CD4-positive, CD25-positive, alpha-beta regulatory T cell (primary cell): ENCODE measurements around the gene APP. TPM values are rescaled to one million over a fixed set of nuclear protein-coding genes. Genes with fewer than 3 reads are reported as not detected.

Source experiments
- ATAC-seq, 2 donors: fragments of 150-1000 bp; cut with Tn5 transposase; one replicate each; pipeline ENCODE4 v1.10.0; 2021; ENCODE audit warnings: low read depth in 2 of 2, moderate number of reproducible peaks in 2 of 2, moderate library complexity in 1 of 2
- DNase-seq, 3 donors: peaks; one replicate each; pipeline versions ENCODE4 v3.0.0 to v3.0.0-alpha.2; 2012 to 2022; ENCODE audit warnings: mixed read lengths in 1 of 3
- H3K27ac ChIP-seq: one replicate; pipeline ENCODE4 v1.7.0; 2013; ENCODE audit warnings: mild to moderate bottlenecking, low read length; ENCODE audit not compliant: insufficient read depth, poor library complexity, severe bottlenecking
- H3K27me3 ChIP-seq: one replicate; pipeline ENCODE4 v1.7.0; 2013; ENCODE audit warnings: low read length; ENCODE audit not compliant: control insufficient read depth, insufficient read depth
- H3K36me3 ChIP-seq: one replicate; pipeline ENCODE4 v1.7.0; 2013; ENCODE audit warnings: mild to moderate bottlenecking, low read length, moderate library complexity; ENCODE audit not compliant: control insufficient read depth, insufficient read depth
- H3K4me1 ChIP-seq: 2 replicates; pipeline ENCODE4 v1.7.0; 2013; ENCODE audit warnings: mild to moderate bottlenecking, low read length; ENCODE audit not compliant: insufficient read depth, control insufficient read depth, poor library complexity, severe bottlenecking
- H3K4me3 ChIP-seq: one replicate; pipeline ENCODE4 v1.7.0; 2013; ENCODE audit warnings: low read depth, mild to moderate bottlenecking, low read length, moderate library complexity
- H3K9me3 ChIP-seq, 2 experiments: 1 replicate in 1 of 2; 2 replicates in 1 of 2; pipeline ENCODE4 v1.7.0; 2013; ENCODE audit warnings: low read length in 2 of 2, mild to moderate bottlenecking in 1 of 2, moderate library complexity in 1 of 2; ENCODE audit not compliant: control insufficient read depth in 2 of 2
- H3K27ac Mint-ChIP-seq, 3 donors: one replicate each; pipeline ENCODE4 v1.8.0; 2020 to 2022; ENCODE audit warnings: mild to moderate bottlenecking in 3 of 3, mixed read lengths in 3 of 3, moderate library complexity in 2 of 3
- H3K27me3 Mint-ChIP-seq: one replicate; pipeline ENCODE4 v1.8.0; 2022; ENCODE audit warnings: mild to moderate bottlenecking, mixed read lengths
- H3K36me3 Mint-ChIP-seq: one replicate; pipeline ENCODE4 v1.8.0; 2020; ENCODE audit warnings: mixed read lengths
- H3K4me1 Mint-ChIP-seq, 4 donors: one replicate each; pipeline ENCODE4 v1.8.0; 2020 to 2022; ENCODE audit warnings: mixed read lengths in 4 of 4, mild to moderate bottlenecking in 1 of 4
- H3K4me3 Mint-ChIP-seq, 4 donors: one replicate each; pipeline ENCODE4 v1.8.0; 2020 to 2022; ENCODE audit warnings: mild to moderate bottlenecking in 4 of 4, mixed read lengths in 4 of 4, moderate library complexity in 3 of 4
- H3K9me3 Mint-ChIP-seq, 7 donors: one replicate each; pipeline ENCODE4 v1.8.0; 2020 to 2022; ENCODE audit warnings: mixed read lengths in 7 of 7, mild to moderate bottlenecking in 3 of 7, moderate library complexity in 2 of 7
- polyA plus RNA-seq, 4 donors: library from polyadenylated mRNA; unstranded; fragments of 300-500 nt; fragmentation: Illumina TruSeq; gene quantifications; one replicate each; pipeline ENCODE4 v1.2.3, GENCODE V29; 2021
- total RNA-seq: library from RNA; stranded (reverse); gene quantifications from one replicate; pipeline ENCODE4 v1.2.3, GENCODE V29; 2022

The APP gene
- total and polyA plus RNA-seq, 5 donors from 2014 or later, result 3.9 to 29.5 (median 7.5) TPM

DNA sequence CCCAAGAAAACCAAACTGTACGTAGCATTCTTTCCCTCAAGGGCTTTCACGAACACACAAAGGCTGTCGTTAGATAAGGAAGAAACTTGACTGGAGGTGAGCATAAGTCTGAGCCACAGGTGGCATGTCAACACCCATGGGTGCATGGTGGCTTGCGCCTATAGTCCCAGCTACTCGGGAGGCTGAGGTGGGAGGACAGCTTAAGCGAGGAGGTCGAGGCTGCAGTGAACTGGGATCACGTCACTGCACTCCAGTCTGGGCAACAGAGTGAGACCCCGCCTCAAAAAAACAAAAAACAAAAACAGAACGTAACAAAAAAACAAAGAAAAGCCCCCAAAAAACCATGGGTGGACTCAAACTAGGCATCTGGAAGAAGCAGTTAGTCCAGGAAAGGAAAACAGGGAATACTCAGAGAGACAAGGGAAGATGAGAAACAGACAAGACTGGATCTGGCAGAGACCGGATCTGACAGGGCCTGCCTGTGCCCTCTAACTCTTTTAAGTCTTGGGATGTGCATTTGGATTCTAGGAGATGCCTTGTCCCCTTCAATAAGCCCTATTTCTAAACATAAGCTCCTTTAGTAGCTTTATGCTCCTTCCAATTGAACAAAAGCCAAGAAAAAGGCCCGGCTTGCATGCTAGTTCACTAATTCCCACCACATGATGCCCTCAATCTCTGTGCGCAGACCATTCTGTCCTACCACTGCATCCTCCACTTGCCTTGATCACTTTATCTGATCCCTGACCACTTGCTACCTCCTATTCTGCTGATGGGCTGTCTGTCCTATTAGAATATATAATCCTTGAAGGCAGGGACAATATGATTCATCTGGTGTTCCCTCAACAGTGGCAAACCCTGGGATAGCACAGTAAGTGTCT, 73.8 kb downstream of the APP start:
- H3K36me3 Mint-ChIP-seq, result no peaks in the 10 kb centered on the region
- H3K27me3 Mint-ChIP-seq, result no peaks in the 10 kb centered on the region
- no peaks in the 10 kb centered on the region for H3K9me3 Mint-ChIP-seq
- peaks cover 0 to 2% (median 0%) of the 10 kb centered on the region in 4 donors for H3K4me1 Mint-ChIP-seq
- Histone ChIP-seq H3K9me3 (no peaks in the 10 kb centered on the region), H3K4me3 (no peak overlapping the region), H3K36me3 (no peaks in the 10 kb centered on the region), H3K4me1 (no peaks in the 10 kb centered on the region), H3K27me3 (no peaks in the 10 kb centered on the region), H3K27ac (no peak overlapping the region)
- ATAC-seq (no peak), DNase-seq (no peak)
- no peak overlapping the region for H3K4me3 Mint-ChIP-seq
- H3K27ac Mint-ChIP-seq, result no peak overlapping the region

DNA sequence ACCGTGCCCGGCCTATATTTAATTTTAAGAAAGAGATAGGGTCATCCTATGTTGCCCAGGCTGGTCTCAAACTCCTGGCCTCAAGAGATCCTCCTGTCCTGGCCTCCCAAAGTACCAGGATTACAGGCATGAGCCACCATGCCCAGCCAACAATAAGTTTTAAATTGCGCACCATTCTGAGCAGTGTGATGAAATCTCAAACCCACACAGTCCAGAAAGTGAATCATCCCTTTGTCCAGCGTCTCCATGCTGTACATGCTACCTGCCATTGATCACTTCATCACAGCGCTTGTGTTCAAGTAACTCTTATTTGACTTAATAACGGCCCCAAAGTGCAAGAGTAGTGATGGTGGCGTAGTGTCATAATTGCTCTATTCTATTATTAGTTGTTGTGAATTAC, 75.4 kb downstream of the APP start:
- Histone ChIP-seq H3K4me3 (no peak overlapping the region), H3K27me3 (no peaks in the 10 kb centered on the region), H3K27ac (no peak overlapping the region), H3K9me3 (no peaks in the 10 kb centered on the region), H3K36me3 (no peaks in the 10 kb centered on the region), H3K4me1 (no peaks in the 10 kb centered on the region)
- H3K27ac Mint-ChIP-seq, result no peak overlapping the region
- peaks cover 0 to 1% (median 0%) of the 10 kb centered on the region in 7 donors for H3K9me3 Mint-ChIP-seq
- no peak overlapping the region for H3K4me3 Mint-ChIP-seq
- DNase-seq (no peak), ATAC-seq (no peak)
- no peaks in the 10 kb centered on the region for H3K27me3 Mint-ChIP-seq
- H3K36me3 Mint-ChIP-seq, result no peaks in the 10 kb centered on the region
- H3K4me1 Mint-ChIP-seq, result peaks cover 0 to 3% (median 1%) of the 10 kb centered on the region in 4 donors

DNA sequence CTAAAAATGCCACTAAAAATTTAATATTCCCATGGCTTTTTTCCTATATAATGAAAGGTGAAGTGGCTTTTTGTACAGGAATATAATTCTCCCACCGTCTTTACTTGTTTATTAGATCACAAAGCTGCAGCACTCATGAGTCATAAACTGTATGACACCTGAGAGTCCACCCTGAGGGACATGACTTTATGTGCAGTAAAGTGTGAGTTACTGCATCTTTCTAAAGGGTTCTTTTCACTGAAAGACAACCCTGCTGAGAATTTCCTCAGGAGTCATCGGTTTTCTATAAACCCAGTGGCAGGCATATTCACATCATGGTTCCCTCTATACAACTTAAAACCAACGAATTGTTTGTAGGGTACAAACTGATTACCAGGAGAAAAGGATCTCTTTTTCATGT, 77.4 kb downstream of the APP start:
- Histone ChIP-seq H3K27me3 (no peaks in the 10 kb centered on the region), H3K4me1 (no peaks in the 10 kb centered on the region), H3K9me3 (no peaks in the 10 kb centered on the region), H3K4me3 (no peak overlapping the region), H3K36me3 (no peaks in the 10 kb centered on the region), H3K27ac (no peak overlapping the region)
- peaks cover 0 to 1% (median 0%) of the 10 kb centered on the region in 7 donors for H3K9me3 Mint-ChIP-seq
- H3K27ac Mint-ChIP-seq, result no peak overlapping the region
- no peaks in the 10 kb centered on the region for H3K27me3 Mint-ChIP-seq
- H3K4me3 Mint-ChIP-seq, result no peak overlapping the region
- no peak for ATAC-seq
- DNase-seq, result no peak
- peaks cover 5% of the 10 kb centered on the region for H3K36me3 Mint-ChIP-seq
- peaks cover 0 to 5% (median 1%) of the 10 kb centered on the region in 4 donors for H3K4me1 Mint-ChIP-seq

DNA sequence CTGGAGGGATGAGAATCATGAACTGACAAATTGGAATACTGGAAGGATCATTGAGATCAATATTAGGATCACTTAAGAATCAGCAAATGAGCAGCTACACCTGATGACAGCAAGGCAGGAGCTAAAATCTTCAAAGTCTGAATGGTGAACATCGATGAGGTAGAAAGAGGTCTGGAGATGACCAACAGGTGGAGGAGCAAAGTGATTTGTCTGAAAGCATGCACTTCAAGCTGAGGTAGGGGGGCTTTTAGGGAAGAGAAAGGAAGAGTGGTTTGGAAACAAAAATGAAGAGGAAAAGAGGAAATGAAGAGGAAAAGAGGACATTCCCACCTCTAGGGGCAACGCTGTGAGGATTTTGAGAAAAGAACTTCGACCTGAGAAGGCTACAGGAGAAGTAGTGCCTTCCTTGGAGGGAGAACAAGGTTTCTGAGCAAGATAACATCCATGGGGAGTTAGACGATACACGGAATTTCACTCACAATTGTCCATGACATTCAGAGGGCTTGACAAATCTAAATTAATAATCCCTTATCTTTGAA, 79.0 kb downstream of the APP start:
- Histone ChIP-seq H3K27ac (no peak overlapping the region), H3K9me3 (no peaks in the 10 kb centered on the region), H3K27me3 (no peaks in the 10 kb centered on the region), H3K4me3 (no peak overlapping the region), H3K36me3 (no peaks in the 10 kb centered on the region), H3K4me1 (no peaks in the 10 kb centered on the region)
- H3K27ac Mint-ChIP-seq, result no peak overlapping the region
- H3K9me3 Mint-ChIP-seq, result peaks cover 0 to 1% (median 0%) of the 10 kb centered on the region in 7 donors
- no peak overlapping the region for H3K4me3 Mint-ChIP-seq
- no peak for ATAC-seq
- peaks cover 0 to 11% (median 3%) of the 10 kb centered on the region in 4 donors for H3K4me1 Mint-ChIP-seq
- peaks cover 13% of the 10 kb centered on the region for H3K36me3 Mint-ChIP-seq
- no peaks in the 10 kb centered on the region for H3K27me3 Mint-ChIP-seq
- no peak for DNase-seq

DNA sequence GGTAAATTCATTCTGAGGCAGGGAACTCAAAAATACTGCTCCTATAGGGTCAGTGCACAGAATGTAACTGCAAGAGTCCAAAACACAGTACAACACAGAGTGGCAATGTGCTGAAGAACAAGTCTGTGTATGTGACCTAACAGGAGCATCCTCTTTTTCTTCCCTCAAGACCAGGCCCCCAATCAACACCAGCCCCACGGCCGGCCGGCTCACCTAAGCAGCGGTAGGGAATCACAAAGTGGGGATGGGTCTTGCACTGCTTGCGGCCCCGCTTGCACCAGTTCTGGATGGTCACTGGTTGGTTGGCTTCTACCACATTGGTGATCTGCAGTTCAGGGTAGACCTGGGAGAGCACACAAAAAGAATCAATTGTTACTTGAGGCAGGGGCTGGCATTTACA, 80.8 kb downstream of the APP start:
- no peak overlapping the region for H3K27ac Mint-ChIP-seq
- Histone ChIP-seq H3K4me3 (no peak overlapping the region), H3K36me3 (no peaks in the 10 kb centered on the region), H3K27ac (no peak overlapping the region), H3K27me3 (no peaks in the 10 kb centered on the region), H3K9me3 (no peaks in the 10 kb centered on the region), H3K4me1 (no peaks in the 10 kb centered on the region)
- no peak overlapping the region for H3K4me3 Mint-ChIP-seq
- peaks cover 0 to 1% (median 0%) of the 10 kb centered on the region in 7 donors for H3K9me3 Mint-ChIP-seq
- peaks cover 19% of the 10 kb centered on the region for H3K36me3 Mint-ChIP-seq
- ATAC-seq, result no peak
- DNase-seq, result no peak
- H3K4me1 Mint-ChIP-seq, result peaks cover 0 to 11% (median 3%) of the 10 kb centered on the region in 4 donors
- no peaks in the 10 kb centered on the region for H3K27me3 Mint-ChIP-seq

DNA sequence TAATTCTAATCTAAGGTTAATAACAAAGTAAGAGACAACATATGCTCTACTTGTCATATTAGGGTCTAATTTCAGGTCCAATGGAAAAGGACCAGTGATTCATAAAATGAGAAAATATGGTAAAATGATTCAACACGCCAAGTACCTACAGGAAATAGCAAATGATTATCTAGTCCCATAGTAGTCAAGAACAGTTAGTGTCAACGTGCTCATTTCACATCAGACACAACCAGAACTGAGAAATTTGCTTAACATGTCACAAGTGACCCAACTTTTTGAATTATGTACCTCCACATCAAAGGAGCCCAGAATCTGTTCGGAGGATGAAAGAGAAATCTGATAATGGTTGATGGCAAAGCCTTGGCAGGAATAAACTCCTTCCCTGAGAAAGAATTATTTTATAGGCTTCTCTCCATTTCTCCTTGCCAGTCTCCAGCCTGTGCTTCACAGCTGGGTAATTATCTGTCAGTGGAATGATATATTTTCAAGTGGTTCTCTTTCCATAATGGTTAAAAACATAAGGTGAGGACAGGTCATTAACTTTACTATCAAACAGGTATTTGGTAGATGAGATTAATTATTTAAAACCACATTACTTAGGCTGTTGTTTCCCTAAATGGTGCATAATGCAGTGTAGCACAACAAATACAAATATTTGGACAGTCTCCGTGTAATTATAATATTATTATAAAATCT, 83.2 kb downstream of the APP start:
- Mint-ChIP-seq H3K4me3 (no peak overlapping the region), H3K36me3 (peaks cover 19% of the 10 kb centered on the region), H3K4me1 (peaks cover 5 to 16% (median 11%) of the 10 kb centered on the region in 4 donors), H3K9me3 (peaks cover 0 to 3% (median 0%) of the 10 kb centered on the region in 7 donors), H3K27ac (no peak overlapping the region), H3K27me3 (no peaks in the 10 kb centered on the region)
- H3K36me3 ChIP-seq, result no peaks in the 10 kb centered on the region
- no peaks in the 10 kb centered on the region for H3K27me3 ChIP-seq
- no peaks in the 10 kb centered on the region for H3K4me1 ChIP-seq
- H3K4me3 ChIP-seq, result no peak overlapping the region
- H3K27ac ChIP-seq, result no peak overlapping the region
- DNase-seq (no peak), ATAC-seq (no peak)
- H3K9me3 ChIP-seq, result no peaks in the 10 kb centered on the region

DNA sequence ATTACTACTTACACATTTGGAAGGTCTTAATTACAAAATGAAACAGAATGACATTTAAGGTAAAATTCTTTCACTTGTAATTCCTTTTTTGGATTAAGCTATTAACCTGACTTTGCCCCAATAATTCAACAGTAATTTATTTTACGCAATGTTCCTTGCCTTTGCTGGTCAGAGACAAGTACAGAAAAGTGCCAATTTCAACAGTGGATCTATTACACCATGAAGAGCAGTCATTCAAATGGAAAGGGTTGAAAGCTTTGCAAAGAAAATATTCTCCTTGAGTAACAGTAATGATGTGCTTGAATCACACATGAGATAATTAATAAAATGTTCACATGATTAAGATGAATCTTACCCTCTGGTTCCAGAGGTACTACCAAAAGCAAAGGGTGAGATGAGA, 84.7 kb downstream of the APP start:
- DNase-seq (no peak), ATAC-seq (no peak)
- Mint-ChIP-seq H3K27ac (no peak overlapping the region), H3K4me3 (no peak overlapping the region), H3K9me3 (peaks cover 0 to 3% (median 0%) of the 10 kb centered on the region in 7 donors), H3K4me1 (peaks cover 5 to 16% (median 11%) of the 10 kb centered on the region in 4 donors), H3K27me3 (no peaks in the 10 kb centered on the region), H3K36me3 (peaks cover 19% of the 10 kb centered on the region)
- Histone ChIP-seq H3K27ac (no peak overlapping the region), H3K4me1 (no peaks in the 10 kb centered on the region), H3K4me3 (no peak overlapping the region), H3K9me3 (no peaks in the 10 kb centered on the region), H3K27me3 (no peaks in the 10 kb centered on the region), H3K36me3 (no peaks in the 10 kb centered on the region)
